ENCODE results near the gene HSF2BP.

GRCh38 chr21:43591571-43591970, 67.7 kb downstream of the HSF2BP start:
- TF ChIP-seq MAX (IDR thresholded peaks at IDR 0.05) (no peak), RAD21 (IDR thresholded peaks at IDR 0.05; ENCODE audit: low read depth) (no peak), CREB1 (IDR thresholded peaks at IDR 0.05; ENCODE audit: low read depth) (no peak), REST (IDR thresholded peaks at IDR 0.05; ENCODE audit: low read depth) (no peak), ZBTB7A (IDR thresholded peaks at IDR 0.05; ENCODE audit: low read depth) (no peak), CEBPB (IDR thresholded peaks at IDR 0.05) (no peak), EP300 (IDR thresholded peaks at IDR 0.05; ENCODE audit: borderline replicate concordance) (no peak)

Data from Ishikawa (cell line).